Adrenal gland (tissue), 12 donors: ENCODE data around the gene GPR4. TPM values are rescaled to one million over a fixed set of nuclear protein-coding genes. Genes with fewer than 3 reads are reported as not detected.

ENCODE experiments used
- DNase-seq, 7 donors: peaks; one replicate each; pipeline ENCODE4 v3.0.0-alpha.2; 2019 to 2020
- H3K27ac ChIP-seq, 5 donors: fragments of 200-600 bp; sonication (generic) in 4 of 5; 1 replicate in 3 of 5; 2 replicates in 2 of 5; pipeline versions ENCODE4 v1.5.1 to v1.8.0; 2016 to 2020; ENCODE audit warnings: mild to moderate bottlenecking in 1 of 5
- H3K27me3 ChIP-seq: fragments of 200-600 bp; 2 replicates; pipeline ENCODE4 v1.8.0; 2021
- H3K36me3 ChIP-seq, 2 donors: fragments of 200-600 bp; replicated peaks in 1 of 2; 1 replicate in 1 of 2; 2 replicates in 1 of 2; pipeline versions ENCODE4 v1.5.1 to v1.8.0; 2018 to 2022
- H3K4me1 ChIP-seq, 2 donors: fragments of 200-600 bp; replicated peaks in 1 of 2; 1 replicate in 1 of 2; 2 replicates in 1 of 2; pipeline versions ENCODE4 v1.5.1 to v1.8.0; 2018 to 2021
- H3K4me3 ChIP-seq, 4 donors: fragments of 200-600 bp; sonication (generic) in 3 of 4; one replicate each; pipeline ENCODE4 v1.5.1; 2016 to 2018
- H3K9me3 ChIP-seq, 3 donors: fragments of 200-600 bp; sonication (generic) in 1 of 3; replicated peaks in 1 of 3; 1 replicate in 2 of 3; 2 replicates in 1 of 3; pipeline versions ENCODE4 v1.5.1 to v1.8.0; 2016 to 2021
- POLR2A ChIP-seq, 2 donors: fragments of 450-650 bp; IDR thresholded peaks; one replicate each; pipeline ENCODE4 v1.6.1; 2017; ENCODE audit warnings: antibody characterized with exemption in 2 of 2, mild to moderate bottlenecking in 2 of 2, moderate library complexity in 1 of 2
- WGBS, 4 donors: extraction: QIAGEN DNeasy Blood & Tissue Kit in 2 of 4; methylation state at CpG; one replicate each; pipeline versions ENCODE4 v1.1.5 to v1.1.7; 2013 to 2017; 5-methylcytosine and 5-hydroxymethylcytosine counted together
- intact Hi-C, 2 donors: fragments of 100-400 bp; cut with DNase I; formaldehyde crosslinking; loops; one replicate each; pipeline versions ENCODE4 v1.14.1 to v1.15.0; 2022 to 2023
- microRNA counts, 2 donors: library from miRNA; unstranded; fragments of <30 nt; microRNA quantifications; one replicate each; lab custom pipeline; 2016
- microRNA-seq, 3 donors: library from miRNA; unstranded; fragments of <30 nt; microRNA quantifications; one replicate each; pipeline ENCODE4, GENCODE V29; 2017 to 2020
- polyA plus RNA-seq, 3 donors: library from polyadenylated mRNA; stranded (reverse); fragments of 200-250 nt in 2 of 3; fragments of 350-450 nt in 1 of 3; fragmentation: Illumina TruSeq in 1 of 3; extraction: RNeasy Lipid Tissue Mini Kit (QIAGEN cat#74804) in 1 of 3; gene quantifications; one replicate each; pipeline ENCODE4 v1.2.3, GENCODE V29; 2013 to 2014
- small RNA-seq, 2 donors: library from RNA; depleted of rRNA; stranded (forward); fragments of <200 nt; gene quantifications; one replicate each; pipeline ENCODE3, GENCODE V24; 2016
- total RNA-seq, 9 donors: library from RNA; depleted of rRNA in 4 of 9; stranded (reverse); fragments of >200 nt in 4 of 9; fragments of 120-200 nt in 1 of 9; fragmentation: NEBNext Ultra II Directional in 1 of 9; extraction: Animal tissue kit (Norgen Biotek cat#: 25700) in 1 of 9; gene quantifications; one replicate each; pipeline versions ENCODE4 v1.1.0 to v1.2.4, GENCODE V29; 2013 to 2023
- TF ChIP-seq, protein P1 (sequence below), 6 experiments: fragments of 450-650 bp in 4 of 6; fragments of 200-600 bp in 2 of 6; sonication (generic) in 1 of 6; IDR thresholded peaks; 1 replicate in 5 of 6; 2 replicates in 1 of 6; pipeline versions ENCODE4 v1.5.1 to v1.8.0; 2016 to 2021; ENCODE audit warnings: antibody characterized with exemption in 6 of 6, mild to moderate bottlenecking in 2 of 6, moderate library complexity in 1 of 6
- donor health status: healthy with polysubstance abuse.
- donor health status: Bipolar disorder and iron deficiency.
- donor health status: DM: yes; HTN: yes; CAD: no.
- donor health status: DM: no; HTN: no; CAD: no.
- donor health status: DM: no; HTN: no; CAD: no.
- donor health status: DM: yes; HTN: yes; CAD: no.

GPR4 gene
- total and polyA plus RNA-seq, 12 donors = 0.55 to 11.3 (median 4.0) TPM

DNA sequence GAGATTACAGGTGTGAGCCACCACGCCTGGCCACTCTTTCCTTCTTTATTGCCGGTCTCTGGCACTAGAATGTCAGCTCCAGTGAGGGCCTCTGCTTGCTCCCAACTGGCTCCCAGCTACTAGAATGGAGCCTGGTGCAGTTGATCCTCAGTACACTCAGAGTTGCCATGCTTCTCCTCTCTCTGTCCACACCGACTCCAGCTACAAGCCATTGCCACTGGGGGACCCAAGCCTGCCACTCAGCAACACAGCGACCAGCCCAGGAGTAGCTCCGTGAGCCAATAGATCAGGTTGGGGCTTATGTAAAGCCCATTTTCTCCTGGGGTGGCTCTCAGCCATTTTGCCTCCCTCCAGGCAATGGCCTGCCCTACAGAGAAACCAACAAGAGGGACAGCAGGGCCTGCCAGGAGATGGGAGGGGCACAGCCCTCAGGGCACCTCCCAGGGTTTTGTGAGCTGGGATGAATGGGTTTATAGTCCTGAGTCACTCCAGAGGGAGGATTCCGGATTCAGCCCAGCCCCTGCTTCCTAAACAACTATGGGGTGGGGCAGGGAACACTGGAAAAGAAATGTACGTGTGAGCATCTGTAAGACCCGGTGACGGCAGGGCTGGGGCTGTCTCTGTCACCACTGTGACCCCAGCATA lies 53.9 kb downstream of the GPR4 start:
- no peak overlapping the region for H3K27ac ChIP-seq
- WGBS, 4 donors = 82 to 95% (median 85%) methylated on average over 9 of the region's 9 CpGs

DNA sequence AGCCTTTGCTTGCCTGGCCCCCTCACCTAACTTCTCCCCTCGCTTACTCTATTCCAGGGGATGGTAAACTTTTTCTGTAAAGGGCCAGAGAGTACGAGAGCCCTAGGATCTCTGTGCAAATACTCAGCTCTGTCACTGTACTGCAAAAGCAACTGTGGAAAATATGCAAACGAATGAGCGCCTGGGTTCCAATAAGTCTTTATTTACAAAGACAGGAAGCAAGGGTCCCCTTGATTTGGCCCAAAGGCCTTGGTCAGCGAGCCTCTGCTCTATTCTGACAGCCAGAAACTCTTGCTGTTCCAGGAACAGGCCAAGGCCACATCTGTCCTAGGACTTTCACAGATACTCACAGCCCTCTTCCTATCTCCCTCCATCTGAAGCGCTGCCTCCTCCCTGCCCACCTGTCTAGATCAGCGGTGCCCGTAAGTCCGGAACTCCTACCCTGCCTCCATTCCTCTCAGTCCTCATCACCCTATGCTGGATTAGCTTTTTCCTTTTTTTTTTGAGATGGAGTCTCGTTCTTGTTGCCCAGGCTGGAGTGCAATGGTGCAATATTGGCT lies 54.7 kb downstream of the GPR4 start:
- H3K27ac ChIP-seq = no peak overlapping the region

More for the DNA sequence above, 53.9 kb downstream of the GPR4 start:
- TF ChIP-seq, protein P1, sequence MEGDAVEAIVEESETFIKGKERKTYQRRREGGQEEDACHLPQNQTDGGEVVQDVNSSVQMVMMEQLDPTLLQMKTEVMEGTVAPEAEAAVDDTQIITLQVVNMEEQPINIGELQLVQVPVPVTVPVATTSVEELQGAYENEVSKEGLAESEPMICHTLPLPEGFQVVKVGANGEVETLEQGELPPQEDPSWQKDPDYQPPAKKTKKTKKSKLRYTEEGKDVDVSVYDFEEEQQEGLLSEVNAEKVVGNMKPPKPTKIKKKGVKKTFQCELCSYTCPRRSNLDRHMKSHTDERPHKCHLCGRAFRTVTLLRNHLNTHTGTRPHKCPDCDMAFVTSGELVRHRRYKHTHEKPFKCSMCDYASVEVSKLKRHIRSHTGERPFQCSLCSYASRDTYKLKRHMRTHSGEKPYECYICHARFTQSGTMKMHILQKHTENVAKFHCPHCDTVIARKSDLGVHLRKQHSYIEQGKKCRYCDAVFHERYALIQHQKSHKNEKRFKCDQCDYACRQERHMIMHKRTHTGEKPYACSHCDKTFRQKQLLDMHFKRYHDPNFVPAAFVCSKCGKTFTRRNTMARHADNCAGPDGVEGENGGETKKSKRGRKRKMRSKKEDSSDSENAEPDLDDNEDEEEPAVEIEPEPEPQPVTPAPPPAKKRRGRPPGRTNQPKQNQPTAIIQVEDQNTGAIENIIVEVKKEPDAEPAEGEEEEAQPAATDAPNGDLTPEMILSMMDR (IDR thresholded peaks at IDR 0.05) = no peak
- no peak for TF ChIP-seq POLR2A (IDR thresholded peaks at IDR 0.05)
- H3K36me3 ChIP-seq = peaks cover 0 to 4% of the 10 kb centered on the region in 2 donors
- H3K27me3 ChIP-seq = no peaks in the 10 kb centered on the region
- H3K4me3 ChIP-seq = no peak overlapping the region
- H3K9me3 ChIP-seq = no peaks in the 10 kb centered on the region
- DNase-seq = peak in 3 of 7 donors; percentile 39 to 50 (median 45)
- peaks cover 0 to 10% of the 10 kb centered on the region in 2 donors for H3K4me1 ChIP-seq
- intact Hi-C loops = no loop called here

DNA sequence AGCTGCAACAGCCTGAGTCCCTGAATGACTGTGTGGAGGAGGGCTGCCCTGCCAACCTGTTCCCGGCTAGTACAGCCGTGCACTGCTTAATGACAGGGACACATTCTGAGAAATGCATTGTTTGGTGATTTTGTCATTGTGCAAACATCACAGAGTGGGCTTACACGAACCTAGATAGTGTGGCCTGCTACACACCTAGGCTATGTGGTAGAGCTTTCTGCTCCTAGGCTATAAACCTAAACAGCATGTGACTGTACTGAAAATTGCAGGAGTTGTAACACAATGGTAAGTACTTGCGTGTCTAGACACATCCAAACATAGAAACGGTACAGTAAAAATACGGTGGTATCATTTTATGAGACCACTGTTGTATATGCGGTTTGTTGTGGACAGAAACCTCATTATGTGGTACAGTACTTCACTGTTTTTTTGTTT lies 59.8 kb downstream of the GPR4 start:
- intact Hi-C loops = no loop called here
- Histone ChIP-seq H3K4me3 (no peak overlapping the region), H3K27ac (no peak overlapping the region), H3K9me3 (no peaks in the 10 kb centered on the region), H3K27me3 (no peaks in the 10 kb centered on the region), H3K4me1 (peaks cover 0 to 6% of the 10 kb centered on the region in 2 donors), H3K36me3 (no peaks in the 10 kb centered on the region)
- TF ChIP-seq, protein P1 (IDR thresholded peaks at IDR 0.05) = no peak
- TF ChIP-seq POLR2A (IDR thresholded peaks at IDR 0.05) = no peak
- WGBS, 4 donors = 75 to 84% (median 76%) methylated on average over 7 of the region's 7 CpGs
- DNase-seq = no peak

More for the DNA sequence above, 54.7 kb downstream of the GPR4 start:
- H3K4me3 ChIP-seq = no peak overlapping the region
- H3K27me3 ChIP-seq = no peaks in the 10 kb centered on the region
- H3K9me3 ChIP-seq = no peaks in the 10 kb centered on the region
- WGBS, 4 donors = 69 to 79% (median 71%) methylated on average over 10 of the region's 10 CpGs
- peak in 1 of 7 donors; percentile 36 for DNase-seq
- H3K4me1 ChIP-seq = peaks cover 0 to 10% of the 10 kb centered on the region in 2 donors
- TF ChIP-seq, protein P1 (IDR thresholded peaks at IDR 0.05) = no peak
- no peak for TF ChIP-seq POLR2A (IDR thresholded peaks at IDR 0.05)
- intact Hi-C loops = no loop called here
- H3K36me3 ChIP-seq = no peaks in the 10 kb centered on the region

MicroRNAs within 50 kb of the gene (microRNA counts, 767-probe panel; counts per million panel counts)
- microRNA hsa-miR-330-3p (lab: Ali Mortazavi, UCI) = 0 counts per million in 2 donors
- microRNA hsa-miR-330-5p (lab: Ali Mortazavi, UCI) = 0 counts per million in 2 donors

Small RNA genes within 50 kb of the gene (microRNA-seq; reads per million reads assigned to microRNA genes)
- 181 to 432 (median 213) reads per million in 3 donors for gene MIR330

Small RNA genes within 50 kb of the gene (small RNA-seq; reads per million reads assigned to genes)
- 0.36 to 0.42 reads per million in 2 donors for gene RN7SL836P

Other genes with a start within 250 kb of the GPR4 start
- 10 to 100 TPM; 10.1 to 31.9 (median 26.6) TPM for gene ERCC2, start 231.6 kb downstream of the GPR4 start, total RNA-seq
- gene ERCC2, start 231.6 kb downstream of the GPR4 start, polyA plus RNA-seq = 10 to 100 TPM; 19.6 to 53.3 (median 31.3) TPM
- gene PPP1R13L, start 197.1 kb downstream of the GPR4 start, total RNA-seq = 10 to 100 TPM in 8 of 9 donors, 1 to 10 TPM in 1; 1.7 to 55.7 (median 35.2) TPM
- 10 to 100 TPM; 11.9 to 95.2 (median 35.2) TPM for gene PPP1R13L, start 197.1 kb downstream of the GPR4 start, polyA plus RNA-seq
- gene POLR1G, start 195.6 kb downstream of the GPR4 start, total RNA-seq = 1 to 10 TPM; 3.6 to 9.2 (median 6.6) TPM
- 10 to 100 TPM in 1 of 3 donors, 1 to 10 TPM in 2; 3.1 to 11.3 (median 9.5) TPM for gene POLR1G, start 195.6 kb downstream of the GPR4 start, polyA plus RNA-seq
- gene ERCC1, start 178.3 kb downstream of the GPR4 start, total RNA-seq = 100 to 1,000 TPM in 2 of 9 donors, 10 to 100 TPM in 7; 63.6 to 107 (median 86.1) TPM
- 10 to 100 TPM; 62.9 to 89.2 (median 87.0) TPM for gene ERCC1, start 178.3 kb downstream of the GPR4 start, polyA plus RNA-seq
- 10 to 100 TPM in 1 of 9 donors, 1 to 10 TPM in 8; 1.0 to 21.7 (median 3.0) TPM for gene FOSB, start 134.2 kb downstream of the GPR4 start, total RNA-seq
- gene FOSB, start 134.2 kb downstream of the GPR4 start, polyA plus RNA-seq = 10 to 100 TPM in 1 of 3 donors, 1 to 10 TPM in 1, under 1 TPM in 1; 0.95 to 11.1 (median 4.3) TPM
- gene RTN2, start 105.2 kb downstream of the GPR4 start, total RNA-seq = 10 to 100 TPM in 7 of 9 donors, 1 to 10 TPM in 2; 7.7 to 65.8 (median 19.9) TPM
- gene RTN2, start 105.2 kb downstream of the GPR4 start, polyA plus RNA-seq = 10 to 100 TPM in 1 of 3 donors, 1 to 10 TPM in 2; 4.8 to 11.8 (median 7.4) TPM
- 1 to 10 TPM in 6 of 9 donors, under 1 TPM in 1, not detected in 2; 0.33 to 2.5 (median 1.4) TPM for gene PPM1N, start 103.8 kb downstream of the GPR4 start, total RNA-seq
- 1 to 10 TPM in 2 of 3 donors, under 1 TPM in 1; 0.99 to 3.7 (median 1.7) TPM for gene PPM1N, start 103.8 kb downstream of the GPR4 start, polyA plus RNA-seq
- gene VASP, start 94.7 kb downstream of the GPR4 start, total RNA-seq = 100 to 1,000 TPM in 2 of 9 donors, 10 to 100 TPM in 7; 28.7 to 118 (median 63.5) TPM
- 10 to 100 TPM; 30.2 to 96.2 (median 62.9) TPM for gene VASP, start 94.7 kb downstream of the GPR4 start, polyA plus RNA-seq
- gene OPA3, start 17.4 kb downstream of the GPR4 start, total RNA-seq = 10 to 100 TPM in 7 of 9 donors, 1 to 10 TPM in 2; 6.5 to 34.1 (median 17.4) TPM
- gene OPA3, start 17.4 kb downstream of the GPR4 start, polyA plus RNA-seq = 10 to 100 TPM in 1 of 3 donors, 1 to 10 TPM in 2; 4.3 to 19.7 (median 7.3) TPM
- gene EML2, start 37.2 kb upstream of the GPR4 start, total RNA-seq = 100 to 1,000 TPM in 4 of 9 donors, 10 to 100 TPM in 5; 20.7 to 139 (median 93.2) TPM
- 10 to 100 TPM; 22.8 to 88.9 (median 78.9) TPM for gene EML2, start 37.2 kb upstream of the GPR4 start, polyA plus RNA-seq
- gene GIPR, start 66.0 kb upstream of the GPR4 start, total RNA-seq = 1 to 10 TPM in 1 of 9 donors, under 1 TPM in 5, not detected in 3; 0.28 to 1.3 (median 0.70) TPM
- gene GIPR, start 66.0 kb upstream of the GPR4 start, polyA plus RNA-seq = 1 to 10 TPM in 1 of 3 donors, under 1 TPM in 1, not detected in 1; 0.80 to 1.8 TPM
- gene SNRPD2, start 89.7 kb upstream of the GPR4 start, total RNA-seq = 100 to 1,000 TPM; 179 to 473 (median 318) TPM
- 100 to 1,000 TPM; 233 to 440 (median 329) TPM for gene SNRPD2, start 89.7 kb upstream of the GPR4 start, polyA plus RNA-seq
- gene QPCTL, start 90.5 kb upstream of the GPR4 start, total RNA-seq = 10 to 100 TPM in 4 of 9 donors, 1 to 10 TPM in 5; 2.8 to 14.4 (median 9.8) TPM
- gene QPCTL, start 90.5 kb upstream of the GPR4 start, polyA plus RNA-seq = 10 to 100 TPM in 2 of 3 donors, 1 to 10 TPM in 1; 5.2 to 17.2 (median 14.1) TPM
- 10 to 100 TPM in 7 of 9 donors, 1 to 10 TPM in 2; 5.2 to 25.6 (median 11.6) TPM for gene FBXO46, start 128.7 kb upstream of the GPR4 start, total RNA-seq
- gene FBXO46, start 128.7 kb upstream of the GPR4 start, polyA plus RNA-seq = 10 to 100 TPM in 1 of 3 donors, 1 to 10 TPM in 2; 3.2 to 19.5 (median 9.1) TPM
- under 1 TPM in 1 of 9 donors, not detected in 8; 0.06 TPM for gene MEIOSIN, start 131.2 kb upstream of the GPR4 start, total RNA-seq
- gene MEIOSIN, start 131.2 kb upstream of the GPR4 start, polyA plus RNA-seq = under 1 TPM in 2 of 3 donors, not detected in 1; 0.03 to 0.05 TPM
- 10 to 100 TPM in 8 of 9 donors, 1 to 10 TPM in 1; 7.5 to 67.6 (median 24.4) TPM for gene SIX5, start 167.0 kb upstream of the GPR4 start, total RNA-seq
- gene SIX5, start 167.0 kb upstream of the GPR4 start, polyA plus RNA-seq = 10 to 100 TPM in 2 of 3 donors, 1 to 10 TPM in 1; 6.2 to 69.1 (median 32.9) TPM
- 100 to 1,000 TPM in 6 of 9 donors, 10 to 100 TPM in 3; 89.1 to 197 (median 121) TPM for gene DMPK, start 180.3 kb upstream of the GPR4 start, total RNA-seq
- 100 to 1,000 TPM in 2 of 3 donors, 10 to 100 TPM in 1; 76.8 to 748 (median 185) TPM for gene DMPK, start 180.3 kb upstream of the GPR4 start, polyA plus RNA-seq
- gene DMWD, start 190.6 kb upstream of the GPR4 start, total RNA-seq = 10 to 100 TPM; 13.2 to 59.5 (median 35.5) TPM
- 10 to 100 TPM; 14.2 to 91.5 (median 16.7) TPM for gene DMWD, start 190.6 kb upstream of the GPR4 start, polyA plus RNA-seq
- gene RSPH6A, start 213.1 kb upstream of the GPR4 start, total RNA-seq = under 1 TPM in 3 of 9 donors, not detected in 6; 0.06 to 0.17 (median 0.14) TPM
- under 1 TPM in 1 of 3 donors, not detected in 2; 0.24 TPM for gene RSPH6A, start 213.1 kb upstream of the GPR4 start, polyA plus RNA-seq